Neutrophil (primary cell): Measurements from ENCODE around the gene PANK4.

ENCODE experiments used
- H3K27ac ChIP-seq: fragments of 200-600 bp; sonication (generic); 2 replicates; pipeline ENCODE4 v1.5.1; 2016; ENCODE audit warnings: mild to moderate bottlenecking, moderate library complexity
- H3K27me3 ChIP-seq: fragments of 200-600 bp; sonication (generic); 2 replicates; pipeline ENCODE4 v1.6.0; 2016; ENCODE audit warnings: mild to moderate bottlenecking
- H3K36me3 ChIP-seq: fragments of 200-600 bp; sonication (generic); 2 replicates; pipeline ENCODE4 v1.5.1; 2017
- H3K4me1 ChIP-seq, 2 experiments: fragments of 200-600 bp in 1 of 2; sonication (generic) in 1 of 2; 1 replicate in 1 of 2; 2 replicates in 1 of 2; pipeline versions ENCODE4 v1.5.1 to v1.6.1; 2013 to 2016; ENCODE audit warnings: low read depth in 1 of 2, low read length in 1 of 2, mild to moderate bottlenecking in 1 of 2, moderate library complexity in 1 of 2; ENCODE audit not compliant: control insufficient read depth in 1 of 2, insufficient read depth in 1 of 2
- H3K4me3 ChIP-seq, 2 experiments: fragments of 200-600 bp in 1 of 2; sonication (generic) in 1 of 2; 1 replicate in 1 of 2; 2 replicates in 1 of 2; pipeline ENCODE4 v1.5.1; 2013 to 2016; ENCODE audit warnings: low read depth in 1 of 2, low read length in 1 of 2, mild to moderate bottlenecking in 1 of 2, moderate library complexity in 1 of 2
- H3K9me3 ChIP-seq: fragments of 200-600 bp; sonication (generic); 2 replicates; pipeline ENCODE4 v1.5.1; 2016
- CTCF ChIP-seq: fragments of 200-600 bp; sonication (generic); IDR thresholded peaks from 2 replicates; pipeline ENCODE4 v1.5.1; 2016; ENCODE audit warnings: antibody characterized with exemption

PANK4 gene

GRCh38 chr1:2472561-2473177 is 53.7 kb downstream of the PANK4 start:
- Histone ChIP-seq H3K27ac (no peak overlapping the region), H3K27me3 (peaks cover 19% of the 10 kb centered on the region), H3K36me3 (no peaks in the 10 kb centered on the region), H3K9me3 (no peaks in the 10 kb centered on the region), H3K4me1 (no peaks in the 10 kb centered on the region), H3K4me3 (no peak overlapping the region)
- TF ChIP-seq CTCF, result no peak

- Histone ChIP-seq H3K27me3 (peaks cover 24% of the 10 kb centered on the region), H3K4me3 (no peak overlapping the region), H3K9me3 (no peaks in the 10 kb centered on the region), H3K36me3 (no peaks in the 10 kb centered on the region), H3K27ac (no peak overlapping the region), H3K4me1 (no peaks in the 10 kb centered on the region)
- TF ChIP-seq CTCF, result no peak
Measured at GRCh38 chr1:2472109-2472508, 54.3 kb downstream of the PANK4 start.

GRCh38 chr1:2471587-2472001 is 54.8 kb downstream of the PANK4 start:
- Histone ChIP-seq H3K36me3 (no peaks in the 10 kb centered on the region), H3K4me3 (no peak overlapping the region), H3K27ac (no peak overlapping the region), H3K9me3 (no peaks in the 10 kb centered on the region), H3K27me3 (peaks cover 30% of the 10 kb centered on the region), H3K4me1 (no peaks in the 10 kb centered on the region)
- TF ChIP-seq CTCF, result no peak

GRCh38 chr1:2471159-2471471 is 55.3 kb downstream of the PANK4 start:
- peaks cover 34% of the 10 kb centered on the region for H3K27me3 ChIP-seq
- no peaks in the 10 kb centered on the region for H3K9me3 ChIP-seq
- no peak overlapping the region for H3K27ac ChIP-seq
- no peak for TF ChIP-seq CTCF
- H3K4me1 ChIP-seq, result no peaks in the 10 kb centered on the region
- no peaks in the 10 kb centered on the region for H3K36me3 ChIP-seq
- H3K4me3 ChIP-seq, result no peak overlapping the region

- H3K27ac ChIP-seq, result no peak overlapping the region
- H3K4me3 ChIP-seq, result no peak overlapping the region
- no peaks in the 10 kb centered on the region for H3K36me3 ChIP-seq
- no peaks in the 10 kb centered on the region for H3K9me3 ChIP-seq
- peaks cover 35% of the 10 kb centered on the region for H3K27me3 ChIP-seq
- TF ChIP-seq CTCF, result no peak
- no peaks in the 10 kb centered on the region for H3K4me1 ChIP-seq
Measured at GRCh38 chr1:2470290-2471158, 55.9 kb downstream of the PANK4 start.
